GM18951 (cell line): ENCODE results near the gene CPLX4.

Source experiments
- POLR2A ChIP-seq: IDR thresholded peaks from 4 replicates; pipeline ENCODE4 v1.6.1; 2011; ENCODE audit warnings: mild to moderate bottlenecking; ENCODE audit not compliant: insufficient read length, insufficient read depth; ENCODE audit errors: extremely low read depth
- in situ Hi-C: fragments of 300-500 bp; cut with MboI; formaldehyde crosslinking; loops from one replicate; pipeline ENCODE4 v1.12.0; 2022; ENCODE audit warnings: low sequenced_read_pairs, mixed read lengths, inconsistent platforms; ENCODE audit not compliant: unreplicated experiment

Gene CPLX4

DNA sequence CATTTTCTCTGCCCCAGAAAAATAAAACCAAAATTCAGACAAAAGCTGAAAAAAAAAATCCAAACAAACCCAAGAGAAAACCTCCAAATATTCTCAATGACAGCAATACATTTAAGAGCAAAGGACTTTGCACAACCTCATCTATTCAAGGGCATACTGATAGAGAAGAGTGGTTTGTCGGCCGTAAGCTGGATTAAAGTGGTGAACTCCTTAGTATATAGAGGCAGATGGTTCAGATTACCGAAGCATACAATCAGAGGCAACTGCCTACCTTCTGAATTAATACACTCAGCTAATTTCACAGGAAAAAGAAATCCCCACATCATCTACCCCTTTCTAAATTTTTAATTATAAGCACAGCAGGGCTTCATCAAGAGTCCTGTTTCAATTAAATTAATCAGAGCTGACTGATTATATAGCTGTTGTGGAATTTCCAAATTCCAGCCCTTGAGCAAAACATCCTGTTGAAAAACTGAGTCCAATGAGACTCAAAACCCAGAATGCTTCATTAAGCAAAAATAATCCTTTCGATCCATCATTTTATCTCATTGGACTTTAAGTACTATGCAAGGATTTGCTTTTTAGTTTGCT is at the start of gene CPLX4:
Gene CPLX4, minus strand, starts transcription at position 190 of the 591 bp plus-strand sequence. Its CDS starts 187 bp downstream, at position 3.
- in situ Hi-C loops, result no loop called here

DNA sequence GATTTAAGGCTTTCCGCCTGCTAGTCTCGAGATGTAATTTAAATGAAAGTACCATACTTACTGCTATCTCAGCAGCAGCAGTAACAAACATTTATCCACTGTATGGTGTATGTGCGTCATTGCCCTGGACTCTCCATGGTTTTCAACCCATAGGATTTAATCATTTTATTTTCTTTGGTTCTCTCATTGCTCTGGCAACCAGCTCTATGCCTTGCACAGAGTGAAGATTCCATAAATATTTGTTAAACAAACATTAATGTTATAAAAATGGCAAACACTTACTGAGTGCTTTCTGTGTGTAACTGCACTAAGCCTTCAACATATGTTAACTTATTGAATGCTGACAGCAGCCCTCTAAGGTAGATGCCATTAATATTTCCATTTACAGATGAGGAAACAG is 41.9 kb upstream of the CPLX4 start:
- TF ChIP-seq POLR2A, result no peak
- in situ Hi-C loops, result no loop called here

More for the DNA sequence above, at the start of gene CPLX4:
- no peak for TF ChIP-seq POLR2A

DNA sequence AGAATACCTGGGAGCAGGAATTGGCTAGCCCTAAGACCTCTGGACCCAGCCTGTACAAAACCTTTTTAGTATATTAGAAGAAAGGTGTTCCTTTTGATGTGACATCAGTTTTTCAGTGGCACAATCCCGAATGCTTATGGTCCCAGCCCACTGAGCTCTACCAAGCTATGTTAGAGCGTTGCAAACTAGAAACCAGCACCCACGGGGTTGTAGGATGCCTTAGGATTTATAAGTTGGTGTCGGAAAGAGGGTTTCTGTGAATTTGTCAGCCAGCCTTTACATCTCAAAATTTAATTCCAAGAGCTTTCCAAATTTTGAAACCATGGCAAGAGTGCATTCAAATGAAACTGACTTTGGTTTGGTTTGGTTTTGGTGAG is 41.1 kb upstream of the CPLX4 start:
- in situ Hi-C loops, result no loop called here
- no peak for TF ChIP-seq POLR2A

DNA sequence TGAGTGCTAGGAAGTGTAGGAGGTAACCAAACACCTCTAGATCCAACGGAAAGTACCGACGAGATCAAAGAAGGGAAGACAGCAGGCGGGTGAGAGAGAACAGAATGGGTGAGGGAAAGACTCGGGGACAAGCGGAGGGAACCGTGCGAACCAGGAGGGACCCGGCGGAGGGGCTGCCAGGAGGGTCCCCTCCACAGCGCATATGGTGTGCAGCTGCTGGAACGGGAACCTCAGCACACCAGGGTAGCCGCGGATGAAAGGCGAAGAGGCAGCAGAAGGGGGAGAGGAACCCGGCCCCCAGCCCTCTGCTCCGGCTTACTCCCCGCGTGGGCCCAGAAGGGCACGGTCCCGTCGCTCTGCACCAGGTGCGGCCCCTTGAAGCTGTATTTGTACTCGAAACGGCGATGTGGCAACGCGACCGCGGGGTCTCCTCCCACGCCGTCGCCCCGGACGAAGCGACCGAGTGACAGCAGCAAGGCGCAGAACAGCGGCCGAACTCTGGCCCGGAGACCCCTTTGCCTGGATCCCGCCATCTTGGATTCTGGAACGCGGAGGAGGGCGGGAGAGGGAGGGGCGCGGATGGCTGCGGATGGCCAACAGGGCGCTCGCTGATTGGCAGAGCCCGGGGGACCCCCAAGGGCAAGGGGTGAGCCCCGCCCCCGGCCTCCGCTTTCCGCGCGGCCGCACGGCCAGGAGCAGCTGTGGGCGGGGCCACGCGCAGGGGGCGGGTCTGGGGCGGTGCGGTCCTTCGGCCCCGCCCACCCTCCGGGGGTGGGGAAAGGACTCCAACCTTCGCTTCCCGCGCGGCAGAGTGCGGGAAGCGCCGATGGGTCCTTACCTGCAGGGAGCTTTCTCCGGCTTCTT is 40.5 kb upstream of the CPLX4 start, which contains the start of gene LMAN1:
Gene LMAN1, minus strand, starts transcription at position 554 of the 864 bp plus-strand sequence. Its CDS starts 21 bp downstream, at position 533.
- in situ Hi-C loops, result no loop called here
- TF ChIP-seq POLR2A, result peak; percentile 89

DNA sequence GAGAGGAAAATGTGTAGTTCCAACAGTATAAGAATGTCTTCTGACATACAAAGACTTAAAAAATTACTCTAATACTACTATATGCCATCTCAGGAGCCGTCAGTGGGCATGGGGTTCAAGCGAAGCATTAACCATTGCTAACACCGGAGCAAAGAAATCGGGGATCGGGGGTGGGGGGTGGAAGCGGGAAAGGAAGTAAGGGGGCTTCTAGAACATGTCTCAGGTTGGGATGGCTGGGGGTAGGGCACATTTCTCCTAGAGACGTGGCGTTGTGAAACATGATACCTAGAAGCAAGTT is 39.9 kb upstream of the CPLX4 start:
- no peak for TF ChIP-seq POLR2A
- in situ Hi-C loops, result no loop called here

DNA sequence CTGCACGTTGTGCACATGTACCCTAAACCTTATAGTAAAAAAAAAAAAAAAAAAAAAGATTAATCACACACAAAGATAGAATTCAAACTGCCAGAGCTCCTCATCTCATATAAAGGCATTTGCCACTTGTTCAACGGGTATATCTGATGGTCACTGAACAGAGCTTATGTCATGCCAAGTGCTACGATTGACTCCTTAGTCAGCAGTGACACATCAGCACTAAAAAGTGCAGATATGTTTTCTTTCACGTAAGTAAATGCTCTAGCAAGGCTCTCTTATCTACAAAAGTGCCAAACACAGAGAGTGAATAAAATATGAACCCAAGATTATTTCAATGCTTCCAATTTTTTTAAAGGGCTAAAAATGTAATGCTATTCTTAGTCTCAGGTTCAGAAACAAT is 39.5 kb upstream of the CPLX4 start:
- in situ Hi-C loops, result no loop called here
- no peak for TF ChIP-seq POLR2A

- in situ Hi-C loops, result no loop called here
- TF ChIP-seq POLR2A, result no peak
Measured at GRCh38 chr18:59354731-59355130, 36.3 kb upstream of the CPLX4 start.

DNA sequence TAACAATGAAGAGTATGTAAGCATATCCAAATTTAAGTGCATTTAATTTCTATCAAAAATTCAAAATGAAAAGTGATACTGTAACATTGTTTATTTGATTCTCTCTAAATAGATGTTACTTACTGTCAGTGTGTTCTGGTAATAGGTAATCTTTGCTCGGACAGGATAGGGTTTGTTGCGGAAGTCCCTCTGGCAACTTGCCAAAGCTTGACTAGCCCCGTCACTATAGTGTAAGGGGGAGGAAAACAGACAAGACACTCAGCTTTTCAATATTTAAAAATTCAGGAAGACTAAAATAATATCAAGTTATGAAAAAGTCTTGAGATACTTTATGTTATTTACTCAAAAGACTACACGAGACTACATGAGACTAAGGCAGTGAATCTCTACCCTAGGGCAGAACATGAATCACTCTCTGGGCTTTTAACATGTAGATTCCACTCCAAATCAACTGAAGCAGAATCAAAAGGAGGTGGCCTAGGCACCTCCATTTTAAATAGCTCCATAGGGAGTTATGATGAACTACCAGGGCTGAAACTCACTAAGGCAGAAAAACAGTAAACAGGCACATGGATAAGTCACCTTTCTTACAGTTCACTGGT is 34.7 kb upstream of the CPLX4 start:
- no peak for TF ChIP-seq POLR2A
- in situ Hi-C loops, result no loop called here

- in situ Hi-C loops, result no loop called here
- TF ChIP-seq POLR2A, result no peak
Measured at GRCh38 chr18:59352250-59352855, 33.9 kb upstream of the CPLX4 start.

GRCh38 chr18:59345556-59345955 is 27.1 kb upstream of the CPLX4 start:
- in situ Hi-C loops, result no loop called here

GRCh38 chr18:59344996-59345395 is 26.5 kb upstream of the CPLX4 start:
- in situ Hi-C loops, result no loop called here
- TF ChIP-seq POLR2A, result no peak

More at GRCh38 chr18:59345556-59345955, 27.1 kb upstream of the CPLX4 start:
- TF ChIP-seq POLR2A, result no peak

DNA sequence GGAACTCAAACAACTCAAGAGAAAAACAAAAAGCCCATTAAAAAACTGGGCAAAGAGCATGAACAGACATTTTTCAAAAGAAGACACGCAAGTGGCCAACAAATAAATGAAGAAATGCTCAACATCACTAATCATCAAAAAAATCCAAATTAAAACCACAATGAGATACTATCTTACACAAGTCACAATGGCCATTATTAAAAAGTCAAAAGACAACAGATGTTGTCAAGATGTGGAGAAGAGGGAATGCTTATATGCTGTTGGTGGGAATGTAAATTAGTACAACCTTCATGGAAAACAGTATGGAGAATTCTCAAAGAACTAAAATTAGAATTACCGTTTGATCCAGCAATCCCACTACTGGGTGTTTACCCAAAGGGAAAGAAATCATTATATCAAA is 25.5 kb upstream of the CPLX4 start:
- in situ Hi-C loops, result no loop called here
- TF ChIP-seq POLR2A, result no peak

- in situ Hi-C loops, result no loop called here
- no peak for TF ChIP-seq POLR2A
Measured at GRCh38 chr18:59340817-59341216, 22.4 kb upstream of the CPLX4 start.
